ENCODE results near the gene PDE4D.

The PDE4D gene

GRCh38 chr5:59583151-59583809 lies 310.2 kb downstream of the PDE4D start:
- TF ChIP-seq ARNTL (CRISPR knock-in tag; IDR thresholded peaks at IDR 0.05; ENCODE audit: borderline replicate concordance, low read depth): no peak
- TF ChIP-seq SNAI2 (CRISPR knock-in tag; IDR thresholded peaks at IDR 0.05): no peak
- TF ChIP-seq BACH2 (CRISPR knock-in tag; IDR thresholded peaks at IDR 0.05; ENCODE audit: borderline replicate concordance): no peak
- no peak for TF ChIP-seq ZFP30 (CRISPR knock-in tag; IDR thresholded peaks at IDR 0.05)
- TF ChIP-seq ISL1 (CRISPR knock-in tag; IDR thresholded peaks at IDR 0.05): no peak
- TF ChIP-seq RARB (CRISPR knock-in tag; IDR thresholded peaks at IDR 0.05): no peak
- TF ChIP-seq GLIS3 (CRISPR knock-in tag; IDR thresholded peaks at IDR 0.05): no peak
- ATAC-seq: no peak

- TF ChIP-seq ZC3H10 (CRISPR knock-in tag; IDR thresholded peaks at IDR 0.05) (no peak), RARB (CRISPR knock-in tag; IDR thresholded peaks at IDR 0.05) (no peak), BACH2 (CRISPR knock-in tag; IDR thresholded peaks at IDR 0.05; ENCODE audit: borderline replicate concordance) (no peak), TCF4 (CRISPR knock-in tag; IDR thresholded peaks at IDR 0.05; ENCODE audit: borderline replicate concordance) (no peak), PPARA (CRISPR knock-in tag; IDR thresholded peaks at IDR 0.05; ENCODE audit: borderline replicate concordance) (no peak), TSHZ2 (CRISPR knock-in tag; IDR thresholded peaks at IDR 0.05) (no peak), TOX (CRISPR knock-in tag; IDR thresholded peaks at IDR 0.05; ENCODE audit: borderline replicate concordance) (no peak), ZNF70 (CRISPR knock-in tag; IDR thresholded peaks at IDR 0.05) (no peak), PATZ1 (CRISPR knock-in tag; IDR thresholded peaks at IDR 0.05; ENCODE audit: borderline replicate concordance) (no peak), OSR1 (CRISPR knock-in tag; IDR thresholded peaks at IDR 0.05) (no peak), ZFP3 (CRISPR knock-in tag; IDR thresholded peaks at IDR 0.05) (no peak), POU6F1 (CRISPR knock-in tag; IDR thresholded peaks at IDR 0.05; ENCODE audit: borderline replicate concordance, low read depth) (no peak), ZNF8 (CRISPR knock-in tag; IDR thresholded peaks at IDR 0.05) (no peak), CREB5 (CRISPR knock-in tag; IDR thresholded peaks at IDR 0.05; ENCODE audit: low read depth) (no peak), ESRRG (CRISPR knock-in tag; IDR thresholded peaks at IDR 0.05) (no peak), ZNF565 (CRISPR knock-in tag; conservative IDR thresholded peaks at IDR 0.05; ENCODE audit: low read depth) (no peak), ARNTL (CRISPR knock-in tag; IDR thresholded peaks at IDR 0.05; ENCODE audit: borderline replicate concordance, low read depth) (no peak), SNAI2 (CRISPR knock-in tag; IDR thresholded peaks at IDR 0.05) (no peak)
- ATAC-seq: no peak
Observed at GRCh38 chr5:59582746-59583145, 310.8 kb downstream of the PDE4D start.

- ATAC-seq: no peak
- TF ChIP-seq PATZ1 (CRISPR knock-in tag; IDR thresholded peaks at IDR 0.05; ENCODE audit: borderline replicate concordance): no peak
- no peak for TF ChIP-seq OSR1 (CRISPR knock-in tag; IDR thresholded peaks at IDR 0.05)
Observed at GRCh38 chr5:59579824-59580167, 313.7 kb downstream of the PDE4D start.

All from SK-N-SH treated with all-trans-retinoic acid at 6 μM for 48 hours (cell line).